GM23338 (cell line): Measurements from ENCODE around the gene TBC1D5. TPM values are rescaled to one million over a fixed set of nuclear protein-coding genes. Genes with fewer than 3 reads are reported as not detected.

ENCODE experiments used
- ATAC-seq: fragments of 200-7000 bp; cut with Tn5 transposase; 3 replicates; pipeline ENCODE4 v1.9.1; 2020
- DNase-seq: peaks from one replicate; pipeline ENCODE4 v3.0.0-alpha.2; 2015; ENCODE audit warnings: low spot score
- H2AFZ ChIP-seq: fragments of 200-600 bp; sonication (generic); 2 replicates; pipeline ENCODE4 v1.8.0; 2016; ENCODE audit warnings: antibody characterized with exemption, mild to moderate bottlenecking, moderate library complexity
- H3F3A ChIP-seq: fragments of 200-600 bp; sonication (generic); replicated peaks from 2 replicates; pipeline ENCODE4 v1.8.0; 2017; ENCODE audit warnings: antibody characterized with exemption, mixed run types, low read depth
- H3K27ac ChIP-seq: fragments of 200-600 bp; sonication (generic); 2 replicates; pipeline ENCODE4 v1.6.1; 2016; ENCODE audit warnings: low read depth
- H3K27me3 ChIP-seq: fragments of 200-600 bp; sonication (generic); 2 replicates; pipeline ENCODE4 v1.8.0; 2016; ENCODE audit warnings: mild to moderate bottlenecking, mixed run types, moderate library complexity; ENCODE audit not compliant: insufficient read depth
- H3K36me3 ChIP-seq: fragments of 200-600 bp; sonication (generic); 2 replicates; pipeline ENCODE4 v1.8.0; 2016; ENCODE audit warnings: mild to moderate bottlenecking; ENCODE audit not compliant: insufficient read depth
- H3K4me1 ChIP-seq: fragments of 200-600 bp; sonication (generic); 2 replicates; pipeline ENCODE4 v1.8.0; 2016; ENCODE audit warnings: mild to moderate bottlenecking, moderate library complexity; ENCODE audit not compliant: insufficient read depth
- H3K4me2 ChIP-seq: fragments of 200-600 bp; sonication (generic); 2 replicates; pipeline ENCODE4 v1.7.1; 2017; ENCODE audit warnings: mixed run types
- H3K4me3 ChIP-seq: fragments of 200-600 bp; sonication (generic); 2 replicates; pipeline ENCODE4 v1.6.1; 2016; ENCODE audit warnings: mixed run types
- H3K79me2 ChIP-seq: fragments of 200-600 bp; sonication (generic); replicated peaks from 2 replicates; pipeline ENCODE4 v1.8.0; 2017; ENCODE audit warnings: mild to moderate bottlenecking; ENCODE audit not compliant: insufficient read depth
- H3K9me2 ChIP-seq: fragments of 200-600 bp; sonication (generic); 2 replicates; pipeline ENCODE4 v1.8.0; 2017; ENCODE audit not compliant: insufficient read depth
- H4K20me1 ChIP-seq: fragments of 200-600 bp; sonication (generic); replicated peaks from 2 replicates; pipeline ENCODE4 v1.8.0; 2017; ENCODE audit warnings: mild to moderate bottlenecking; ENCODE audit not compliant: insufficient read depth
- H3K27ac Mint-ChIP-seq: 2 replicates; pipeline ENCODE4 v1.8.0; 2020; ENCODE audit warnings: inconsistent platforms, mild to moderate bottlenecking, moderate library complexity, mixed read lengths
- H3K27me3 Mint-ChIP-seq: 3 replicates; pipeline ENCODE4 v1.8.0; 2022; ENCODE audit warnings: low read depth, mild to moderate bottlenecking, moderate library complexity, mixed read lengths, inconsistent platforms; ENCODE audit not compliant: insufficient read depth, poor library complexity
- H3K36me3 Mint-ChIP-seq: 3 replicates; pipeline ENCODE4 v1.8.0; 2021; ENCODE audit warnings: low read depth, mild to moderate bottlenecking, inconsistent platforms, moderate library complexity, mixed read lengths
- H3K4me1 Mint-ChIP-seq: 3 replicates; pipeline ENCODE4 v1.8.0; 2020; ENCODE audit warnings: mild to moderate bottlenecking, inconsistent platforms, mixed read lengths
- H3K4me3 Mint-ChIP-seq: 3 replicates; pipeline ENCODE4 v1.8.0; 2021; ENCODE audit warnings: moderate library complexity, mild to moderate bottlenecking, inconsistent platforms, mixed read lengths
- H3K9me3 Mint-ChIP-seq: 3 replicates; pipeline ENCODE4 v1.8.0; 2020; ENCODE audit warnings: moderate library complexity, mild to moderate bottlenecking, inconsistent platforms, mixed read lengths
- CREB1 ChIP-seq: fragments of 250-450 bp; sonication (Bioruptor Pico); IDR thresholded peaks from 2 replicates; pipeline ENCODE4 v1.5.0; 2020; ENCODE audit warnings: low read depth, mild to moderate bottlenecking, moderate library complexity
- EZH2 ChIP-seq: fragments of 200-600 bp; sonication (generic); IDR thresholded peaks from one replicate; pipeline ENCODE4 v1.8.0; 2017; ENCODE audit warnings: antibody characterized with exemption, mild to moderate bottlenecking, low read depth; ENCODE audit not compliant: unreplicated experiment
- EZH2phosphoT487 ChIP-seq: fragments of 200-600 bp; sonication (generic); IDR thresholded peaks from one replicate; pipeline ENCODE4 v1.8.1; 2018; ENCODE audit warnings: antibody characterized with exemption; ENCODE audit not compliant: unreplicated experiment
- JUNB ChIP-seq: IDR thresholded peaks from one replicate; pipeline ENCODE4 v1.6.1; 2016; ENCODE audit warnings: antibody characterized with exemption; ENCODE audit not compliant: unreplicated experiment
- NANOG ChIP-seq: IDR thresholded peaks from 2 replicates; pipeline ENCODE4 v1.6.1; 2016; ENCODE audit warnings: antibody characterized with exemption, borderline replicate concordance
- POLR2AphosphoS5 ChIP-seq: IDR thresholded peaks from 2 replicates; pipeline ENCODE4 v1.6.1; 2016; ENCODE audit warnings: antibody characterized with exemption, low read depth
- STAT1 ChIP-seq: IDR thresholded peaks from one replicate; pipeline ENCODE4 v1.6.1; 2016; ENCODE audit warnings: antibody characterized with exemption; ENCODE audit not compliant: unreplicated experiment
- ZNF114 ChIP-seq: fragments of 250-450 bp; sonication (Bioruptor Pico); IDR thresholded peaks from 2 replicates; pipeline ENCODE4 v1.5.0; 2020; ENCODE audit warnings: mild to moderate bottlenecking, moderate library complexity
- ZNF331 ChIP-seq: fragments of 250-450 bp; sonication (Bioruptor Pico); IDR thresholded peaks from 2 replicates; pipeline ENCODE4 v1.5.0; 2020; ENCODE audit warnings: low read depth, mild to moderate bottlenecking, moderate library complexity
- polyA plus RNA-seq: library from polyadenylated mRNA; unstranded; fragments of >200 nt; fragmentation: Nextera tagmentation; extraction: Ambion mirVana; gene quantifications from 2 replicates; pipeline ENCODE4 v1.2.1, GENCODE V29; 2016
- total RNA-seq: library from RNA; depleted of rRNA; stranded (reverse); fragments of >200 nt; shearing (Covaris generic); gene quantifications from 2 replicates; pipeline ENCODE4 v1.2.3, GENCODE V29; 2014
- TF ChIP-seq, protein P1 (sequence below): IDR thresholded peaks from 2 replicates; pipeline ENCODE4 v1.6.1; 2016; ENCODE audit warnings: antibody characterized with exemption
- TF ChIP-seq, protein P2 (sequence below), 2 experiments: fragments of 200-600 bp in 1 of 2; sonication (generic) in 1 of 2; conservative IDR thresholded peaks; 2 replicates each; pipeline versions ENCODE4 v1.5.1 to v1.6.1; 2016 to 2017; ENCODE audit warnings: antibody characterized with exemption in 2 of 2, low read depth in 2 of 2, mild to moderate bottlenecking in 2 of 2, moderate library complexity in 1 of 2

The TBC1D5 gene
- total and polyA plus RNA-seq, 2 experiments from 2014 or later = 21.8 to 48.1 TPM

DNA sequence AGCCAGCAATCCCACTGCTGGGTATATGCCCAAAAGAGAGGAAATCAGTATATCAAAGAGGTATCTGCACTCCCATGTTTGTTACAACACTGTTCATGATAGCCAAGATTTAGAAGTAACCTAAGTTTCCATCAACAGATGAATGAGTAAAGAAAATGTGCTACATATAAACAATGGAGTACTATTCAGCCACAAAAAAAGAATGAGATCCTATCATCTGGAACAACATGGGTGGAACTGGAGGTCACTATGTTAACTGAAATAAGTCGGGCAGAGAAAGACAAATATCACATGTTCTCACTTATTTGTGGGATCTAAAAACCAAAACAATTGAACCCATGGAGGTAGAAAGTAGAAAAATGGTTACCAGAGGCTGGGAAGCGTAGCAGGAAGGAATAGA, 108.2 kb downstream of the TBC1D5 start:
- H3K79me2 ChIP-seq = peaks cover 4% of the 10 kb centered on the region; the same call in 1 of the 2 replicates
- no peaks in the 10 kb centered on the region for H3K9me3 Mint-ChIP-seq
- H3K4me3 Mint-ChIP-seq = no peak overlapping the region

DNA sequence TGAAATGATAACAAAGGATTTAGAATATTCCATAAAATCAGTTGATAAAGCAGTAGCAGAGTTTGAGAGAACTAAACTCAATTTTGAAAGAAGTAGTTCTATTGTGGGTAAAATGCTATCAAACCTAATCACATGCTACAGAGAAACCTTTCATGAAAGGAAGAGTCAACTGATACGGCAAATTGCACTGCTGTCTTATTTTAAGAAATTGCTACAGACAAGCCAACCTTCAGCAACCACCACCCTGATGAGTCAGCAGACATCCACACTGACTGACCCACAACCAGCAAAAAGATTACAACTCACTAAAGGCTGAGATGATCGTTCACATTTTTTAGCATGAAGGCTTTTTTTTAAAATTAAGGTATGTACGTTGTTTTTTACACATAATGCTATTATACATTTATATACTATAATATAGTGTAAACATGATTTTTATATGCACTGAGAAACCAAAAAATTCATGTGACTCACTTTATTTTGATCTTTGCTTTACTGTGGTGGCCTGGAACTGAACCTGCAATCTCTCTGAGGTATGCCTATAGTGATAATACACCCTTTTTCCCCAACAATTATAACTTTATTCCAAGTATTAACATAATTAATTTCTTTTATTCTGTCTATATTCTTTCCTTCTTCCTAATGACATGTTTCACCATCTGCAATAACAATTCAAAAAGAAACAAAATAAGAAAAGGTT, 109.9 kb downstream of the TBC1D5 start:
- no peak for TF ChIP-seq EZH2
- no peak for TF ChIP-seq CREB1 (CRISPR knock-in tag)
- TF ChIP-seq, protein P1, sequence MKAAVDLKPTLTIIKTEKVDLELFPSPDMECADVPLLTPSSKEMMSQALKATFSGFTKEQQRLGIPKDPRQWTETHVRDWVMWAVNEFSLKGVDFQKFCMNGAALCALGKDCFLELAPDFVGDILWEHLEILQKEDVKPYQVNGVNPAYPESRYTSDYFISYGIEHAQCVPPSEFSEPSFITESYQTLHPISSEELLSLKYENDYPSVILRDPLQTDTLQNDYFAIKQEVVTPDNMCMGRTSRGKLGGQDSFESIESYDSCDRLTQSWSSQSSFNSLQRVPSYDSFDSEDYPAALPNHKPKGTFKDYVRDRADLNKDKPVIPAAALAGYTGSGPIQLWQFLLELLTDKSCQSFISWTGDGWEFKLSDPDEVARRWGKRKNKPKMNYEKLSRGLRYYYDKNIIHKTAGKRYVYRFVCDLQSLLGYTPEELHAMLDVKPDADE = no peak
- no peak for TF ChIP-seq ZNF114 (CRISPR knock-in tag)
- no peak for TF ChIP-seq ZNF331
- no peak for TF ChIP-seq STAT1
- no peak for TF ChIP-seq POLR2AphosphoS5
- TF ChIP-seq, protein P2, sequence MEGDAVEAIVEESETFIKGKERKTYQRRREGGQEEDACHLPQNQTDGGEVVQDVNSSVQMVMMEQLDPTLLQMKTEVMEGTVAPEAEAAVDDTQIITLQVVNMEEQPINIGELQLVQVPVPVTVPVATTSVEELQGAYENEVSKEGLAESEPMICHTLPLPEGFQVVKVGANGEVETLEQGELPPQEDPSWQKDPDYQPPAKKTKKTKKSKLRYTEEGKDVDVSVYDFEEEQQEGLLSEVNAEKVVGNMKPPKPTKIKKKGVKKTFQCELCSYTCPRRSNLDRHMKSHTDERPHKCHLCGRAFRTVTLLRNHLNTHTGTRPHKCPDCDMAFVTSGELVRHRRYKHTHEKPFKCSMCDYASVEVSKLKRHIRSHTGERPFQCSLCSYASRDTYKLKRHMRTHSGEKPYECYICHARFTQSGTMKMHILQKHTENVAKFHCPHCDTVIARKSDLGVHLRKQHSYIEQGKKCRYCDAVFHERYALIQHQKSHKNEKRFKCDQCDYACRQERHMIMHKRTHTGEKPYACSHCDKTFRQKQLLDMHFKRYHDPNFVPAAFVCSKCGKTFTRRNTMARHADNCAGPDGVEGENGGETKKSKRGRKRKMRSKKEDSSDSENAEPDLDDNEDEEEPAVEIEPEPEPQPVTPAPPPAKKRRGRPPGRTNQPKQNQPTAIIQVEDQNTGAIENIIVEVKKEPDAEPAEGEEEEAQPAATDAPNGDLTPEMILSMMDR (conservative IDR thresholded peaks at IDR 0.05; ENCODE audit: low read depth in 2 of 2) = no peak
- no peak for TF ChIP-seq NANOG
- Histone ChIP-seq H3K27me3 (no peaks in the 10 kb centered on the region), H3K4me1 (peaks cover 11% of the 10 kb centered on the region; the same call in 1 of the 2 replicates), H3K27ac (no peak overlapping the region), H3K79me2 (no peaks in the 10 kb centered on the region), H4K20me1 (no peaks in the 10 kb centered on the region), H3K4me3 (no peak overlapping the region), H3K4me2 (no peak overlapping the region), H3K9me2 (no peaks in the 10 kb centered on the region), H2AFZ (no peak overlapping the region), H3K36me3 (no peaks in the 10 kb centered on the region), H3F3A (no peaks in the 10 kb centered on the region)
- ATAC-seq = no peak
- Mint-ChIP-seq H3K4me1 (peaks cover 10% of the 10 kb centered on the region; the same call in 2 of the 3 replicates), H3K4me3 (no peak overlapping the region), H3K9me3 (no peaks in the 10 kb centered on the region), H3K27me3 (peaks cover 2% of the 10 kb centered on the region), H3K27ac (peak overlapping the region; percentile 88), H3K36me3 (no peaks in the 10 kb centered on the region)
- DNase-seq = no peak

More for the DNA sequence above, 108.2 kb downstream of the TBC1D5 start:
- peaks cover 2% of the 10 kb centered on the region for H3K27me3 Mint-ChIP-seq
- no peak for TF ChIP-seq EZH2phosphoT487
- TF ChIP-seq JUNB = no peak
- no peak for TF ChIP-seq ZNF114 (CRISPR knock-in tag)
- no peak for TF ChIP-seq CREB1 (CRISPR knock-in tag)
- TF ChIP-seq ZNF331 = no peak
- no peak for TF ChIP-seq EZH2
- TF ChIP-seq POLR2AphosphoS5 = no peak
- TF ChIP-seq, protein P1 = no peak
- Histone ChIP-seq H3K4me3 (no peak overlapping the region), H3K27ac (no peak overlapping the region), H4K20me1 (no peaks in the 10 kb centered on the region), H3K27me3 (no peaks in the 10 kb centered on the region), H3K9me2 (no peaks in the 10 kb centered on the region), H3K36me3 (no peaks in the 10 kb centered on the region), H3K4me2 (no peak overlapping the region), H3F3A (no peaks in the 10 kb centered on the region), H3K4me1 (no peaks in the 10 kb centered on the region), H2AFZ (no peak overlapping the region)
- H3K27ac Mint-ChIP-seq = no peak overlapping the region
- no peaks in the 10 kb centered on the region for H3K36me3 Mint-ChIP-seq
- DNase-seq = no peak
- ATAC-seq = no peak
- 0 out of 3 replicates have a peak, but pooled peaks cover 3% of the 10 kb centered on the region for H3K4me1 Mint-ChIP-seq
